Hepatocyte (in vitro differentiated cells): ENCODE data around the gene FAM168B. TPM values are rescaled to one million over a fixed set of nuclear protein-coding genes. Genes with fewer than 3 reads are reported as not detected.

Experiments
- DNase-seq: peaks from one replicate; pipeline ENCODE4 v3.0.0-alpha.2; 2016; ENCODE audit warnings: low spot score
- H2AFZ ChIP-seq: fragments of 200-600 bp; sonication (generic); 2 replicates; pipeline ENCODE4 v1.6.0; 2016; ENCODE audit warnings: antibody characterized with exemption, mild to moderate bottlenecking
- H3K27ac ChIP-seq: fragments of 200-600 bp; sonication (generic); 2 replicates; pipeline ENCODE4 v1.5.1; 2016; ENCODE audit warnings: mild to moderate bottlenecking
- H3K27me3 ChIP-seq: fragments of 200-600 bp; sonication (generic); 2 replicates; pipeline ENCODE4 v1.6.1; 2016
- H3K36me3 ChIP-seq: fragments of 200-600 bp; sonication (generic); replicated peaks from 2 replicates; pipeline ENCODE4 v1.5.1; 2016; ENCODE audit warnings: low read depth; ENCODE audit not compliant: insufficient read depth
- H3K4me1 ChIP-seq: fragments of 200-600 bp; sonication (generic); 2 replicates; pipeline ENCODE4 v1.5.1; 2016; ENCODE audit warnings: mild to moderate bottlenecking, moderate library complexity; ENCODE audit not compliant: insufficient read depth
- H3K4me2 ChIP-seq: fragments of 200-600 bp; sonication (generic); 2 replicates; pipeline ENCODE4 v1.6.0; 2016
- H3K4me3 ChIP-seq: fragments of 200-600 bp; sonication (generic); 2 replicates; pipeline ENCODE4 v1.5.1; 2016; ENCODE audit warnings: mild to moderate bottlenecking
- H3K79me2 ChIP-seq: fragments of 200-600 bp; sonication (generic); 2 replicates; pipeline ENCODE4 v1.6.0; 2017; ENCODE audit warnings: mild to moderate bottlenecking
- H3K9me2 ChIP-seq: fragments of 200-600 bp; sonication (generic); replicated peaks from 2 replicates; pipeline ENCODE4 v1.6.0; 2017; ENCODE audit warnings: mild to moderate bottlenecking; ENCODE audit not compliant: insufficient read depth
- H3K9me3 ChIP-seq: fragments of 200-600 bp; sonication (generic); 2 replicates; pipeline ENCODE4 v1.5.1; 2016; ENCODE audit warnings: low read depth, mild to moderate bottlenecking
- H4K20me1 ChIP-seq: fragments of 200-600 bp; sonication (generic); 2 replicates; pipeline ENCODE4 v1.6.0; 2016; ENCODE audit warnings: mild to moderate bottlenecking; ENCODE audit not compliant: insufficient read depth, poor library complexity, severe bottlenecking
- EZH2 ChIP-seq: fragments of 200-600 bp; sonication (generic); IDR thresholded peaks from 2 replicates; pipeline ENCODE4 v1.6.1; 2016; ENCODE audit warnings: antibody characterized with exemption, mild to moderate bottlenecking, borderline replicate concordance
- EZH2phosphoT487 ChIP-seq: fragments of 200-600 bp; sonication (generic); IDR thresholded peaks from one replicate; pipeline ENCODE4 v1.6.1; 2018; ENCODE audit warnings: antibody characterized with exemption, mild to moderate bottlenecking, low read depth, moderate library complexity; ENCODE audit not compliant: unreplicated experiment, severe bottlenecking
- WGBS: methylation state at CpG from one replicate; pipeline ENCODE4 v1.1.6; 2016; ENCODE audit warnings: low lambda C conversion rate; ENCODE audit errors: missing lambda C conversion rate; 5-methylcytosine and 5-hydroxymethylcytosine counted together
- polyA plus RNA-seq: library from polyadenylated mRNA; unstranded; fragments of >200 nt; fragmentation: Nextera tagmentation; extraction: Ambion mirVana; gene quantifications from 2 replicates; pipeline ENCODE4 v1.2.1, GENCODE V29; 2016
- total RNA-seq: library from RNA; depleted of rRNA; stranded (reverse); fragments of >200 nt; gene quantifications from 2 replicates; pipeline ENCODE4 v1.2.3, GENCODE V29; 2014
- TF ChIP-seq, protein P1 (sequence below): fragments of 200-600 bp; sonication (generic); IDR thresholded peaks from 2 replicates; pipeline ENCODE4 v1.5.1; 2016; ENCODE audit warnings: antibody characterized with exemption, mild to moderate bottlenecking; ENCODE audit not compliant: poor library complexity

FAM168B gene
- total and polyA plus RNA-seq, 2 experiments from 2014 or later = 40.0 to 123 TPM

- peaks cover 8% of the 10 kb centered on the region for H3K27me3 ChIP-seq
- H3K36me3 ChIP-seq = no peaks in the 10 kb centered on the region
- H3K79me2 ChIP-seq = no peaks in the 10 kb centered on the region
- H3K4me1 ChIP-seq = no peaks in the 10 kb centered on the region
- no peaks in the 10 kb centered on the region for H3K9me2 ChIP-seq
- 80% methylated on average over 6 of the region's 6 CpGs for WGBS
- H3K27ac ChIP-seq = no peak overlapping the region
- TF ChIP-seq, protein P1, sequence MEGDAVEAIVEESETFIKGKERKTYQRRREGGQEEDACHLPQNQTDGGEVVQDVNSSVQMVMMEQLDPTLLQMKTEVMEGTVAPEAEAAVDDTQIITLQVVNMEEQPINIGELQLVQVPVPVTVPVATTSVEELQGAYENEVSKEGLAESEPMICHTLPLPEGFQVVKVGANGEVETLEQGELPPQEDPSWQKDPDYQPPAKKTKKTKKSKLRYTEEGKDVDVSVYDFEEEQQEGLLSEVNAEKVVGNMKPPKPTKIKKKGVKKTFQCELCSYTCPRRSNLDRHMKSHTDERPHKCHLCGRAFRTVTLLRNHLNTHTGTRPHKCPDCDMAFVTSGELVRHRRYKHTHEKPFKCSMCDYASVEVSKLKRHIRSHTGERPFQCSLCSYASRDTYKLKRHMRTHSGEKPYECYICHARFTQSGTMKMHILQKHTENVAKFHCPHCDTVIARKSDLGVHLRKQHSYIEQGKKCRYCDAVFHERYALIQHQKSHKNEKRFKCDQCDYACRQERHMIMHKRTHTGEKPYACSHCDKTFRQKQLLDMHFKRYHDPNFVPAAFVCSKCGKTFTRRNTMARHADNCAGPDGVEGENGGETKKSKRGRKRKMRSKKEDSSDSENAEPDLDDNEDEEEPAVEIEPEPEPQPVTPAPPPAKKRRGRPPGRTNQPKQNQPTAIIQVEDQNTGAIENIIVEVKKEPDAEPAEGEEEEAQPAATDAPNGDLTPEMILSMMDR = no peak
- no peak for TF ChIP-seq EZH2
- TF ChIP-seq EZH2phosphoT487 = no peak
- H3K4me3 ChIP-seq = no peak overlapping the region
- no peak for DNase-seq
- H3K9me3 ChIP-seq = no peaks in the 10 kb centered on the region
- no peak overlapping the region for H3K4me2 ChIP-seq
- no peaks in the 10 kb centered on the region for H4K20me1 ChIP-seq
- no peak overlapping the region for H2AFZ ChIP-seq
Observed at GRCh38 chr2:131009713-131010475, 83.4 kb downstream of the FAM168B start.

DNA sequence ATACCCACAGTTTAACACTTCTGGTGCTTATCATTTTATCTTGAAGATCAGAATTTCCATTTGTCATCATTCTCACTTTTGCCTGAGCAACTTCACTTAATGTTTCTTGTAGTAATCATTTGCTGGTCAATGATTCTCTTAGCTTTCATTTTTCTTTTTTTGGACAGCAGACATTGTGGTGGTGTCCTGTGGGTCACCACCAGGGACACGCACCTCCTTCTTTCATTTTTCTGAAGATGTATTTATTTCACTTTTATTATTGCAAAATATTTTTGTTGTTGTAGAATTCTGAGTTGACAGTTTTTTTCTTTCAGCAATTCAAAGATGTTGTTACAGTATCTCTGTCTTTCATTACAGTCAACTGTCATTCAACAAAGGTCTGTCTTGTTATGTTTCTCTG lies 84.3 kb downstream of the FAM168B start:
- Histone ChIP-seq H4K20me1 (no peaks in the 10 kb centered on the region), H3K4me3 (no peak overlapping the region), H3K4me2 (no peak overlapping the region), H3K9me2 (no peaks in the 10 kb centered on the region), H2AFZ (no peak overlapping the region), H3K4me1 (no peaks in the 10 kb centered on the region), H3K27me3 (peaks cover 8% of the 10 kb centered on the region), H3K9me3 (no peaks in the 10 kb centered on the region), H3K36me3 (no peaks in the 10 kb centered on the region), H3K79me2 (no peaks in the 10 kb centered on the region), H3K27ac (no peak overlapping the region)
- WGBS = 90% methylated on average over 1 of the region's 1 CpG
- no peak for DNase-seq
- TF ChIP-seq EZH2 = no peak

DNA sequence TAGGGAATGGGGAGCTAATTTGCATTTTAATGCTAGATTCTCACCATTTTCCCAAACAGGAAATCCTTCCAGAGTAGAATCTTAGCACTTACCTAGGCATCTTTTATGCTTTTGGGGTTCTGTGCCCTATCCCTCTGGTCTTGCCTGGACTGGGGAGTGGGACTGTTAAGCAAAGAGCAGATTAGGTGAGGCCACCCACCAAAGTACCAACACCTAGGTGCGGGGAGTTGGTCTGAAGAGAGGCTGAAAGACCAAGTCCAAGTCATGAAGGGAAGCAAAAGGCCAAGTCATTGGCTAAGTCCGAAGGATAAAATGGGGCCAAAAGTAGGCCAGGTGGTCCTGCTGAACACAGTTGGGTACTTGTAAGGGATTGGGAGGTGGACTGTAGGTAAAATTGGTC lies 86.7 kb downstream of the FAM168B start:
- H3K36me3 ChIP-seq = no peaks in the 10 kb centered on the region
- H3K9me3 ChIP-seq = no peaks in the 10 kb centered on the region
- TF ChIP-seq EZH2phosphoT487 (no peak), EZH2 (no peak)
- TF ChIP-seq, protein P1 = no peak
- no peaks in the 10 kb centered on the region for H3K9me2 ChIP-seq
- no peak overlapping the region for H3K27ac ChIP-seq
- H4K20me1 ChIP-seq = no peaks in the 10 kb centered on the region
- no peak for DNase-seq
- H3K4me3 ChIP-seq = no peak overlapping the region
- H3K79me2 ChIP-seq = no peaks in the 10 kb centered on the region
- H3K4me2 ChIP-seq = no peak overlapping the region
- H3K4me1 ChIP-seq = no peaks in the 10 kb centered on the region
- peaks cover 8% of the 10 kb centered on the region for H3K27me3 ChIP-seq
- 96% methylated on average over 2 of the region's 2 CpGs for WGBS
- H2AFZ ChIP-seq = no peak overlapping the region

DNA sequence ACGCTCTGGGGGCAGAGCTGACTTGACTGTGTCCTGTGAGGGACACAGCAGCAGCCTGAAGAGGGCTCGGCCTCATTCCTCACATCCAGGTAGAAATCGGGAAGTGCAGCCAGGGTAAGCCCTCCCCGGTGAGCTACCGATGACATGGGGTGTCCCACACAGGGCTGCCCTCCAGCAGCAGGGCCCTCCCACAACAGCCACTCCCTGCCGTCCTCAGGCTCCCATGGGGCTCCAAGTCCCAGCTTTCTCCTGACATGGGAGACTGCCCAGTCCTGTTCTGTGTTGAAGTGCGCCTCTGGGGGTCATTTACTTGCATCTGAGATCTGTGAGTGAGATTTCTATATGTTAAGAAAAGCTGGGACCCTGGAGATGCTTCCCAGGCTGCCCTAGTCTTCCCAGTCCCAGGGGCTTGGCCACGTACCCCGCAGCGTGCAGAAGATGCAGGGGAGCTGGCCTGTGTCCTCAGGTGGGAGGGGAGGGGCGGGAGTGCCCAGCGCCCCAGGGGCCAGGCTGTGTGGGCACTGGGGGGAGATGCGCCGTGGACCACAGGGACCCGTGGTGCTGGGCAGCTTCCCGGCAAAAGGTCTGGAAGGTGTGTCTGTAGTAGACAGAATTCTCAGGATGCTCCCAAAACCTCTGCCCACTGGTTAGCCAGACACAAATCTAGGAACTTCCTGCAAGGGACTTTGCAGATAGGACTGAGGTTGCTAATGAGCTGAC lies 87.9 kb downstream of the FAM168B start:
- Histone ChIP-seq H3K4me1 (no peaks in the 10 kb centered on the region), H3K27ac (no peak overlapping the region), H3K4me3 (no peak overlapping the region), H3K9me2 (no peaks in the 10 kb centered on the region), H3K27me3 (peaks cover 8% of the 10 kb centered on the region), H3K79me2 (no peaks in the 10 kb centered on the region), H3K36me3 (no peaks in the 10 kb centered on the region), H2AFZ (no peak overlapping the region), H3K9me3 (no peaks in the 10 kb centered on the region), H3K4me2 (no peak overlapping the region), H4K20me1 (no peaks in the 10 kb centered on the region)
- 88% methylated on average over 16 of the region's 16 CpGs for WGBS
- TF ChIP-seq EZH2phosphoT487 = no peak
- no peak for TF ChIP-seq EZH2
- TF ChIP-seq, protein P1 = no peak
- no peak for DNase-seq
